Lung (tissue), 12 donors: ENCODE measurements around the gene PSMD8. TPM values are rescaled to one million over a fixed set of nuclear protein-coding genes. Genes with fewer than 3 reads are reported as not detected.
A peak's percentile ranks its signal among the peaks of the same experiment; 100 is the strongest.
"Not testable (repeated sequence)": the region's sequence is repeated elsewhere in the genome, so short reads cannot be mapped to it uniquely, and the experiment has no call there.

ENCODE experiments used
- ATAC-seq: fragments of 200-7000 bp; cut with Tn5 transposase; one replicate; pipeline ENCODE4 v1.9.1; 2020; ENCODE audit warnings: moderate number of reproducible peaks; ENCODE audit not compliant: insufficient read depth, low FRiP score
- DNase-seq, 3 donors: peaks; one replicate each; pipeline ENCODE4 v3.0.0-alpha.2; 2013 to 2017
- H3K27ac ChIP-seq, 2 donors: one replicate each; pipeline ENCODE4 v1.5.1; 2013; ENCODE audit warnings: mild to moderate bottlenecking in 2 of 2, moderate library complexity in 2 of 2, control low read depth in 1 of 2, inconsistent platforms in 1 of 2, low read depth in 1 of 2, low read length in 1 of 2
- H3K27me3 ChIP-seq, 3 donors: one replicate each; pipeline ENCODE4 v1.5.1; 2013; ENCODE audit warnings: low read length in 2 of 3; ENCODE audit not compliant: control insufficient read depth in 3 of 3, insufficient read depth in 3 of 3
- H3K36me3 ChIP-seq, 4 donors: one replicate each; pipeline ENCODE4 v1.5.1; 2013; ENCODE audit warnings: low read length in 4 of 4, mild to moderate bottlenecking in 1 of 4, moderate library complexity in 1 of 4; ENCODE audit not compliant: control insufficient read depth in 4 of 4, insufficient read depth in 4 of 4
- H3K4me1 ChIP-seq, 5 donors: one replicate each; pipeline ENCODE4 v1.5.1; 2013; ENCODE audit warnings: low read length in 5 of 5, mild to moderate bottlenecking in 2 of 5, moderate library complexity in 1 of 5; ENCODE audit not compliant: control insufficient read depth in 5 of 5, insufficient read depth in 5 of 5
- H3K4me3 ChIP-seq: one replicate; pipeline ENCODE4 v1.5.1; 2013; ENCODE audit warnings: mild to moderate bottlenecking, control low read depth, moderate library complexity
- H3K9ac ChIP-seq, 2 donors: one replicate each; pipeline ENCODE4 v1.5.1; 2013; ENCODE audit warnings: low read length in 2 of 2, control low read depth in 1 of 2; ENCODE audit not compliant: insufficient read depth in 1 of 2
- H3K9me3 ChIP-seq, 4 donors: one replicate each; pipeline ENCODE4 v1.5.1; 2013; ENCODE audit warnings: low read length in 3 of 4, mild to moderate bottlenecking in 1 of 4, moderate library complexity in 1 of 4; ENCODE audit not compliant: control insufficient read depth in 4 of 4, insufficient read depth in 3 of 4
- CTCF ChIP-seq: IDR thresholded peaks from 2 replicates; pipeline ENCODE4 v1.5.1; 2012; ENCODE audit warnings: mild to moderate bottlenecking; ENCODE audit errors: control extremely low read depth, extremely low read depth
- WGBS, 2 donors: extraction: QIAGEN DNeasy Blood & Tissue Kit; methylation state at CpG; one replicate each; pipeline ENCODE4 v1.1.7; 2013; 5-methylcytosine and 5-hydroxymethylcytosine counted together
- polyA plus RNA-seq, 2 donors: library from polyadenylated mRNA; stranded (reverse); fragments of 200-250 nt; gene quantifications; one replicate each; pipeline ENCODE4 v1.2.1, GENCODE V29; 2013
- total RNA-seq, 2 donors: library from RNA; depleted of rRNA in 1 of 2; stranded (reverse); fragments of >200 nt in 1 of 2; gene quantifications; one replicate each; pipeline ENCODE4 v1.2.1, GENCODE V29; 2014 to 2021
- donor health status: control.
- donor health status: control.
- donor health status: Bipolar disorder and iron deficiency.
- donor health status: healthy.
- donor health status: DM: yes; HTN: yes; CAD: no.

PSMD8 gene
- total and polyA plus RNA-seq, 4 donors: 65.4 to 233 (median 149) TPM

DNA sequence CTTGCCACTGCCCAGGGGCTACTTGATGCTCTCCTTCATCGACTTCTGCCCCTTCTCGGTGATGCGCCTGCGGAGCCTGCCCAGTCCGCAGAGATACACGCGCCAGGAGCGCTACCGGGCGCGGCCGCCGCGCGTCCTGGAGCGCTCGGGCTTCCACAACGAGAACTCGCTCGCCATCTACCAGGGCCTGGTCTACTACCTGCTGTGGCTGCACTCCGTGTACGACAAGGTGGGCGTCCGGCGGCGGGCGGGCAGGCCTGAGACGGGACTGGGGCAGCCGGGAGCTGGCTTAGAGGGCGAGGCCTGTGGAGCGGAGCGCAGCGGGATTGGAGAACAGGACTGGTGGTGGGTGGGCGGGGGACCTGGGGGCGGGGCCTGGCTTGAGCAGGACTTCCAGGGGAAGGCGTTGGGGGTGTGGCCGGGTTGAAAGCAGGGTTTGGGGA lies 12.7 kb upstream of the PSMD8 start:
- H3K4me3 ChIP-seq: peak overlapping the region; percentile 68
- TF ChIP-seq CTCF: no peak
- H3K9ac ChIP-seq: no peak overlapping the region
- peak; percentile 80 to 86 (median 81) for DNase-seq
- H3K9me3 ChIP-seq: no peaks in the 10 kb centered on the region
- peak; percentile 91 for ATAC-seq
- H3K27ac ChIP-seq: no peak overlapping the region
- 0 to 1% methylated on average over 31 to 37 of the region's 37 CpGs for WGBS, 2 donors
- H3K4me1 ChIP-seq: peaks cover 0 to 12% (median 0%) of the 10 kb centered on the region in 5 donors
- H3K27me3 ChIP-seq: peaks cover 0 to 28% (median 12%) of the 10 kb centered on the region in 3 donors
- no peaks in the 10 kb centered on the region for H3K36me3 ChIP-seq

- peaks cover 0 to 28% (median 12%) of the 10 kb centered on the region in 3 donors for H3K27me3 ChIP-seq
- TF ChIP-seq CTCF: no peak
Measured at GRCh38 chr19:38362076-38362945, 12.1 kb upstream of the PSMD8 start.

DNA sequence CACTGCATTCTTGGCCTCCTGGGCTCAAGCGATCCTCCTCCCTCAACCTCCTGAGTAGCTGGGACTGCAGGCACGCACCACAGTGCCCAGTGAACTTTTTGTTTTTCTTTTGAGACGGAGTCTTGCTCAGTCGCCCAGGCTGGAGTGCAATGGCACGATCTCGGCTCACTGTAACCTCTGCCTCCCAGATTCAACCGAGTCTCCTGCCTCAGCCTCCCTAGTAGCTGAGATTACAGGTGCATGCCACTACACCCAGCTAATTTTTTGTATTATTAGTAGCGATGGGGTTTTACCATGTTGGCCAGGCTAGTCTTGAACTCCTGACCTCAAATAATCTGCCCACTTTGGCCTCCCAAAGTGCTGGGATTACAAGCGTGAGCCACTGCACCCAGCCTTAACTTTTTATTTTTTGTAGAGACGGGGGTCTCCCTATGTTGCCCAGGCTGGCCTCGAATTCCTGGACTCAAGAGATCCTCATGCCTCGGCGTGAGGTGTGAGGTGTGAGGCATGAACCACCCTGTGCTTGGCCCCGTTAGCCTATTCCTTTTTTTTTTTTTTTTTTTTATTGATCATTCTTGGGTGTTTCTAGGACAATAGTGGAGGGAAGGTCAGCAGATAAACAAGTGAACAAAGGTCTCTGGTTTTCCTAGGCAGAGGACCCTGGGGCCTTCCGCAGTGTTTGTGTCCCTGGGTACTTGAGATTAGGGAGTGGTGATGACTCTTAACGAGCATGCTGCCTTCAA lies 11.3 kb upstream of the PSMD8 start:
- not testable (repeated sequence) for H3K36me3 ChIP-seq, H3K9me3 ChIP-seq, H3K9ac ChIP-seq, DNase-seq, ATAC-seq, H3K27ac ChIP-seq, H3K4me3 ChIP-seq
- H3K27me3 ChIP-seq: peaks cover 0 to 25% (median 12%) of the 10 kb centered on the region in 3 donors
- WGBS, 2 donors: 82% methylated on average over 14 of the region's 16 CpGs
- H3K4me1 ChIP-seq: peaks cover 0 to 12% (median 0%) of the 10 kb centered on the region in 5 donors

More at GRCh38 chr19:38362076-38362945, 12.1 kb upstream of the PSMD8 start:
- H3K4me3 ChIP-seq: peak overlapping the region; percentile 68
- H3K4me1 ChIP-seq: peaks cover 0 to 12% (median 0%) of the 10 kb centered on the region in 5 donors
- ATAC-seq (peak; percentile 74), DNase-seq (peak; percentile 55 to 66 (median 58))
- H3K9me3 ChIP-seq: no peaks in the 10 kb centered on the region
- 2% methylated on average over 60 to 68 of the region's 68 CpGs for WGBS, 2 donors
- H3K36me3 ChIP-seq: no peaks in the 10 kb centered on the region
- no peak overlapping the region for H3K9ac ChIP-seq
- peak overlapping the region in 1 of 2 donors; percentile 44 for H3K27ac ChIP-seq

DNA sequence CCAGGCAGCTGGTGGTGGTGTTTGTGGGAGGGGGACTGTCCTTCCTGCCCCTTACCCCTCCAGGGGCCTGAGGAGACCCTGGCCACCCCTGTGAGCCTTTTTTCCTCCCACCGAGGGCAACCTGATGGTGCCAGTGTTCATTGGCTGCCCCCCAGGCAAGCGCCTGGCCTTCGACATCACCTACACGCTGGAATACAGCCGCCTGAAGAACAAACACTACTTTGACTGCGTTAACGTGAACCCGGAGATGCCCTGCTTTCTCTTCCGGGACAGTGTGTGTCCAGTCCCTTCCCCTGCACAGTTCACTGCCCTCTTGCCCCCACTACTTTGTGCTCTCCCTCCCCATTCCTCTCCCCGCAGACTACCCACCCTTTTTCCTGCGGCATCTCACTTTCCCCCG lies 7.3 kb upstream of the PSMD8 start:
- DNase-seq (no peak), ATAC-seq (no peak)
- H3K4me1 ChIP-seq: peaks cover 0 to 7% (median 0%) of the 10 kb centered on the region in 5 donors
- H3K27me3 ChIP-seq: peaks cover 0 to 5% (median 3%) of the 10 kb centered on the region in 3 donors
- H3K4me3 ChIP-seq: no peak overlapping the region
- H3K9me3 ChIP-seq: no peaks in the 10 kb centered on the region
- 72 to 78% methylated on average over 12 of the region's 12 CpGs for WGBS, 2 donors
- no peaks in the 10 kb centered on the region for H3K36me3 ChIP-seq
- H3K27ac ChIP-seq: no peak overlapping the region
- TF ChIP-seq CTCF: no peak
- no peak overlapping the region for H3K9ac ChIP-seq
